Measurements from ENCODE around the gene ARHGAP19.

Gene ARHGAP19

DNA sequence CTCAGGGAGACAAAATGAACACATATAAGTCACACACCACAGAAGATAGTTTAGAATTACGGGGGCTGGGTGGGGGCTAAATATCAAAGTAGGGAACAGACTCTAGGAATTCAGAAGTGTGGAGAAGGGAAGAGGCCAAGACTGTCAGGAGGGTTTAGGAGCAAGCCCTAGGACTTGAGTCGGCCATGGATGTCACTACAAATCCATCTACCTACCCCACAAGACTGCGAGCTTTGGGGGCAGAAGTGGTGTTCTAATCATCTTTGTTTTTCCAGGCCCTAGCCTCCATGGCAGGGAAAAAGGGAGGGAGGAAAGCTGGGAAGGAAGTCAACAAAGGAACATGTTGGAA, 5.8 kb upstream of the ARHGAP19 start:
- H3K27ac ChIP-seq (replicated peaks): no peak overlapping the region
- no peak overlapping the region for H3K4me3 ChIP-seq (replicated peaks; ENCODE audit: insufficient read depth, low read length)
- H3K27me3 ChIP-seq (ENCODE audit: insufficient read depth, poor library complexity, severe bottlenecking): no peaks in the 10 kb centered on the region
- no peak for DNase-seq (ENCODE audit: low read depth in 1 of 2, low spot score in 1 of 2)
- TF ChIP-seq POLR2AphosphoS5 (IDR thresholded peaks at IDR 0.05; ENCODE audit: low read depth) (no peak), GABPA (IDR thresholded peaks at IDR 0.05; ENCODE audit: low read depth) (no peak), SPI1 (IDR thresholded peaks at IDR 0.05; ENCODE audit: borderline replicate concordance, low read depth) (no peak)
- TF ChIP-seq, protein P1, sequence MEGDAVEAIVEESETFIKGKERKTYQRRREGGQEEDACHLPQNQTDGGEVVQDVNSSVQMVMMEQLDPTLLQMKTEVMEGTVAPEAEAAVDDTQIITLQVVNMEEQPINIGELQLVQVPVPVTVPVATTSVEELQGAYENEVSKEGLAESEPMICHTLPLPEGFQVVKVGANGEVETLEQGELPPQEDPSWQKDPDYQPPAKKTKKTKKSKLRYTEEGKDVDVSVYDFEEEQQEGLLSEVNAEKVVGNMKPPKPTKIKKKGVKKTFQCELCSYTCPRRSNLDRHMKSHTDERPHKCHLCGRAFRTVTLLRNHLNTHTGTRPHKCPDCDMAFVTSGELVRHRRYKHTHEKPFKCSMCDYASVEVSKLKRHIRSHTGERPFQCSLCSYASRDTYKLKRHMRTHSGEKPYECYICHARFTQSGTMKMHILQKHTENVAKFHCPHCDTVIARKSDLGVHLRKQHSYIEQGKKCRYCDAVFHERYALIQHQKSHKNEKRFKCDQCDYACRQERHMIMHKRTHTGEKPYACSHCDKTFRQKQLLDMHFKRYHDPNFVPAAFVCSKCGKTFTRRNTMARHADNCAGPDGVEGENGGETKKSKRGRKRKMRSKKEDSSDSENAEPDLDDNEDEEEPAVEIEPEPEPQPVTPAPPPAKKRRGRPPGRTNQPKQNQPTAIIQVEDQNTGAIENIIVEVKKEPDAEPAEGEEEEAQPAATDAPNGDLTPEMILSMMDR (IDR thresholded peaks at IDR 0.05; ENCODE audit: insufficient read depth, low read length): no peak
- TF ChIP-seq, protein P2, sequence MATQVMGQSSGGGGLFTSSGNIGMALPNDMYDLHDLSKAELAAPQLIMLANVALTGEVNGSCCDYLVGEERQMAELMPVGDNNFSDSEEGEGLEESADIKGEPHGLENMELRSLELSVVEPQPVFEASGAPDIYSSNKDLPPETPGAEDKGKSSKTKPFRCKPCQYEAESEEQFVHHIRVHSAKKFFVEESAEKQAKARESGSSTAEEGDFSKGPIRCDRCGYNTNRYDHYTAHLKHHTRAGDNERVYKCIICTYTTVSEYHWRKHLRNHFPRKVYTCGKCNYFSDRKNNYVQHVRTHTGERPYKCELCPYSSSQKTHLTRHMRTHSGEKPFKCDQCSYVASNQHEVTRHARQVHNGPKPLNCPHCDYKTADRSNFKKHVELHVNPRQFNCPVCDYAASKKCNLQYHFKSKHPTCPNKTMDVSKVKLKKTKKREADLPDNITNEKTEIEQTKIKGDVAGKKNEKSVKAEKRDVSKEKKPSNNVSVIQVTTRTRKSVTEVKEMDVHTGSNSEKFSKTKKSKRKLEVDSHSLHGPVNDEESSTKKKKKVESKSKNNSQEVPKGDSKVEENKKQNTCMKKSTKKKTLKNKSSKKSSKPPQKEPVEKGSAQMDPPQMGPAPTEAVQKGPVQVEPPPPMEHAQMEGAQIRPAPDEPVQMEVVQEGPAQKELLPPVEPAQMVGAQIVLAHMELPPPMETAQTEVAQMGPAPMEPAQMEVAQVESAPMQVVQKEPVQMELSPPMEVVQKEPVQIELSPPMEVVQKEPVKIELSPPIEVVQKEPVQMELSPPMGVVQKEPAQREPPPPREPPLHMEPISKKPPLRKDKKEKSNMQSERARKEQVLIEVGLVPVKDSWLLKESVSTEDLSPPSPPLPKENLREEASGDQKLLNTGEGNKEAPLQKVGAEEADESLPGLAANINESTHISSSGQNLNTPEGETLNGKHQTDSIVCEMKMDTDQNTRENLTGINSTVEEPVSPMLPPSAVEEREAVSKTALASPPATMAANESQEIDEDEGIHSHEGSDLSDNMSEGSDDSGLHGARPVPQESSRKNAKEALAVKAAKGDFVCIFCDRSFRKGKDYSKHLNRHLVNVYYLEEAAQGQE (IDR thresholded peaks at IDR 0.05; ENCODE audit: insufficient replicate concordance, low read depth): no peak

DNA sequence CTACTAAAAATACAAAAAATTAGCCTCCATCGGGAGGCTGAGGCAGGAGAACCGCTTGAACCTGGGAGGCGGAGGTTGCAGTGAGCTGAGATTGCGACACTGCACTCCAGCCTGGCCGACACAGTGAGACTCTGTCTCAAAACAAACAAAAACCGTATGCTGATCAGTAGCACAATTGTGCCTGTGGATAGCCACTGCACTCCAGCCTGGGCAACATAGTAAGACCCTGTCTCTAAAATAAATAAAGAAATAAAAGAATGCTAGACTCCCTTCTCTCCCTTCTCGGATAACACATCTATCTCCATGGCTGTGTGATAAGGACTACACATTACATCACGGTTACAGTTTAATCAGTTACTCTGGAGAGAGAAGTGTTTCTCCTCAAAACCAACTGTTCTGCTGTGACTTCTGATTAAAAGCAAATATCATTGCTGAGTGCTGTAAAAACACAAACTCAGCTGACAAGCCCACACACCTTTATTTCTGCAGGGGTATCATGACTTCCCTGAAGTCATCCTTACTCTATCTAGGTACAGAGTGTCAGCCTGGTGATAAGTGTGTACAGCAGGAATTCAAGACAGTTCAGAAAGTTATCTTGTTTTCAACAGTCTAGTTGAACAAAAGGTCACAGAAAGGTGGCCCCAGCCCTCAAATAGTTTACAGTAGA, 5.3 kb upstream of the ARHGAP19 start:
- DNase-seq (ENCODE audit: low read depth in 1 of 2, low spot score in 1 of 2): no peak
- TF ChIP-seq, protein P2 (IDR thresholded peaks at IDR 0.05; ENCODE audit: insufficient replicate concordance, low read depth): no peak
- no peak for TF ChIP-seq SPI1 (IDR thresholded peaks at IDR 0.05; ENCODE audit: borderline replicate concordance, low read depth)
- TF ChIP-seq, protein P1 (IDR thresholded peaks at IDR 0.05; ENCODE audit: insufficient read depth, low read length): no peak
- TF ChIP-seq POLR2AphosphoS5 (IDR thresholded peaks at IDR 0.05; ENCODE audit: low read depth): no peak
- TF ChIP-seq GABPA (IDR thresholded peaks at IDR 0.05; ENCODE audit: low read depth): no peak
- Histone ChIP-seq H3K4me3 (replicated peaks; ENCODE audit: insufficient read depth, low read length) (no peak overlapping the region), H3K27me3 (ENCODE audit: insufficient read depth, poor library complexity, severe bottlenecking) (no peaks in the 10 kb centered on the region), H3K27ac (replicated peaks) (no peak overlapping the region)

DNA sequence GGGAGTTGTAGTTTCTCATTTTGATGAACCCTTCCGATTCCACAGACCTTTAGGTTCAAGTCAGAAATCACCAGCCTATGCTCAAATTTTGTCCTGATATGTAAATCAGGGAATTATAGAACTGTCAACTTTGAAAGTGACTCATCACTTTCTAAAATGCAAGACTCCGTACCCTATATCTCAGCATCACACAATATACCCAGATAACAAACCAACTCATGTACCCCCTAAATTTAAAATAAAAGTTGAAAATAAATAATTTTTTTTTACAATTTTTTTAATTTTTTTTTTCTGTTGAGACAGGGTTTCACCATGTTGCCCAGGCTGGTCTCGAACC, 393 bp upstream of the ARHGAP19 start:
- DNase-seq (ENCODE audit: low read depth in 1 of 2, low spot score in 1 of 2): no peak
- TF ChIP-seq POLR2AphosphoS5 (IDR thresholded peaks at IDR 0.05; ENCODE audit: low read depth) (no peak), SPI1 (IDR thresholded peaks at IDR 0.05; ENCODE audit: borderline replicate concordance, low read depth) (no peak), GABPA (IDR thresholded peaks at IDR 0.05; ENCODE audit: low read depth) (no peak)
- TF ChIP-seq, protein P1 (IDR thresholded peaks at IDR 0.05; ENCODE audit: insufficient read depth, low read length): no peak
- TF ChIP-seq, protein P2 (IDR thresholded peaks at IDR 0.05; ENCODE audit: insufficient replicate concordance, low read depth): no peak
- Histone ChIP-seq H3K27ac (replicated peaks) (no peak overlapping the region), H3K4me3 (replicated peaks; ENCODE audit: insufficient read depth, low read length) (no peak overlapping the region), H3K27me3 (ENCODE audit: insufficient read depth, poor library complexity, severe bottlenecking) (no peaks in the 10 kb centered on the region)
